Parathyroid adenoma (tissue), 2 donors: Measurements from ENCODE around the gene DAZL.

Source experiments
- H2AFZ ChIP-seq: fragments of 300-600 bp; sonication (generic); one replicate; pipeline ENCODE4 v1.7.0; 2017; ENCODE audit warnings: antibody characterized with exemption, mild to moderate bottlenecking
- H3K27ac ChIP-seq: fragments of 300-600 bp; sonication (generic); one replicate; pipeline ENCODE4 v1.7.0; 2017
- H3K27me3 ChIP-seq: fragments of 300-600 bp; sonication (generic); one replicate; pipeline ENCODE4 v1.7.0; 2017; ENCODE audit warnings: low read length; ENCODE audit not compliant: control insufficient read depth, insufficient read depth
- H3K36me3 ChIP-seq: fragments of 300-600 bp; sonication (generic); one replicate; pipeline ENCODE4 v1.7.0; 2017; ENCODE audit warnings: low read length; ENCODE audit not compliant: control insufficient read depth, insufficient read depth
- H3K4me1 ChIP-seq: fragments of 300-600 bp; sonication (generic); one replicate; pipeline ENCODE4 v1.7.0; 2017; ENCODE audit warnings: control low read depth
- H3K4me2 ChIP-seq: fragments of 300-600 bp; sonication (generic); one replicate; pipeline ENCODE4 v1.7.0; 2017; ENCODE audit warnings: low read length
- H3K4me3 ChIP-seq: fragments of 300-600 bp; sonication (generic); one replicate; pipeline ENCODE4 v1.7.0; 2017; ENCODE audit warnings: low read depth, low read length
- H3K79me2 ChIP-seq: fragments of 300-600 bp; sonication (generic); one replicate; pipeline ENCODE4 v1.7.0; 2017; ENCODE audit warnings: control low read depth
- H3K9ac ChIP-seq: fragments of 300-600 bp; sonication (generic); one replicate; pipeline ENCODE4 v1.7.0; 2017; ENCODE audit warnings: mild to moderate bottlenecking
- H3K9me3 ChIP-seq: fragments of 300-600 bp; sonication (generic); one replicate; pipeline ENCODE4 v1.7.0; 2017; ENCODE audit warnings: low read length; ENCODE audit not compliant: control insufficient read depth
- TF ChIP-seq, protein P1 (sequence below): fragments of 300-600 bp; sonication (generic); IDR thresholded peaks from one replicate; pipeline ENCODE4 v1.7.0; 2017; ENCODE audit warnings: antibody characterized with exemption, mild to moderate bottlenecking
- donor health status: primary hyperparathyroidism.

The DAZL gene

DNA sequence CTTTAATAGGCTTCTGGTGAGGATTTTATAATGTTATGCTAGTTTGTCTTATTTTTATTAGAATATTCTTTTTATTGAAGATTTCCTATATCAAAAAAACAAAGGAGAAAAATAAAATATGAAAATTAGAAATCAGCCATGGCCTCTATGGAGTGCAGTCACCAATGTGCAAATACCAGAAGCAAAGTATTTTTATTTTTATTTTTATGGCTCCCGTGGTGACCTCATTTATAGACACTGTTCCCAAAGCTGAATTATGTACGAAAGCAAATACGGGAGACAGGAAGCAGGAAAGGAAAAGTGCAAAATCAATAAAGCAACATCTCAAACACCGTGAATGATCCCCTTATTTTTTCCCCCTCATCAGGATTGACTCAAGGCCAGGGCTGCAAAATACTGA, 35.1 kb downstream of the DAZL start:
- Histone ChIP-seq H3K27ac (no peak overlapping the region), H3K27me3 (no peaks in the 10 kb centered on the region), H2AFZ (no peak overlapping the region), H3K36me3 (no peaks in the 10 kb centered on the region), H3K4me3 (no peak overlapping the region), H3K9ac (no peak overlapping the region), H3K4me2 (no peak overlapping the region), H3K79me2 (no peaks in the 10 kb centered on the region), H3K4me1 (no peaks in the 10 kb centered on the region), H3K9me3 (no peaks in the 10 kb centered on the region)
- TF ChIP-seq, protein P1, sequence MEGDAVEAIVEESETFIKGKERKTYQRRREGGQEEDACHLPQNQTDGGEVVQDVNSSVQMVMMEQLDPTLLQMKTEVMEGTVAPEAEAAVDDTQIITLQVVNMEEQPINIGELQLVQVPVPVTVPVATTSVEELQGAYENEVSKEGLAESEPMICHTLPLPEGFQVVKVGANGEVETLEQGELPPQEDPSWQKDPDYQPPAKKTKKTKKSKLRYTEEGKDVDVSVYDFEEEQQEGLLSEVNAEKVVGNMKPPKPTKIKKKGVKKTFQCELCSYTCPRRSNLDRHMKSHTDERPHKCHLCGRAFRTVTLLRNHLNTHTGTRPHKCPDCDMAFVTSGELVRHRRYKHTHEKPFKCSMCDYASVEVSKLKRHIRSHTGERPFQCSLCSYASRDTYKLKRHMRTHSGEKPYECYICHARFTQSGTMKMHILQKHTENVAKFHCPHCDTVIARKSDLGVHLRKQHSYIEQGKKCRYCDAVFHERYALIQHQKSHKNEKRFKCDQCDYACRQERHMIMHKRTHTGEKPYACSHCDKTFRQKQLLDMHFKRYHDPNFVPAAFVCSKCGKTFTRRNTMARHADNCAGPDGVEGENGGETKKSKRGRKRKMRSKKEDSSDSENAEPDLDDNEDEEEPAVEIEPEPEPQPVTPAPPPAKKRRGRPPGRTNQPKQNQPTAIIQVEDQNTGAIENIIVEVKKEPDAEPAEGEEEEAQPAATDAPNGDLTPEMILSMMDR, result no peak

DNA sequence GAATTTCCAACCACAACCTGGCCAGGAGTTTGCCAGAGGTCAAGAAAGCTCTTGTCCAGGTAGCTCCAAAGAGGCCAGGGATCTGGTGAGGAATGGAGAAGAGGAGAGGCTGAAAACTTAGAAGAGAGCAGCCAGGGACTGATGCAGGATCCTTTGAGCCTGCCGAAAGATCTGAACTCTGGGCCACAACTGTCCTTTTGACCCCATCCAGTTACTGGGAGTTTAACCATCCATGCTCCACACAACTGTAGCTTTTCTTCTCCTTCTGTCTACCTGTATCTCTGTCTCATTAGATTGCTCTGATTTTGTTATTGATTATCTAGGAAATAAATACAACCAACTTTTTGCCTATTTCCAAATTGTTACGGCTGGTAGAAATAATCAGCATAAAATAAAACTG, 36.7 kb downstream of the DAZL start:
- H3K9ac ChIP-seq, result no peak overlapping the region
- H2AFZ ChIP-seq, result no peak overlapping the region
- H3K27ac ChIP-seq, result no peak overlapping the region
- H3K4me1 ChIP-seq, result no peaks in the 10 kb centered on the region
- no peak overlapping the region for H3K4me2 ChIP-seq
- no peaks in the 10 kb centered on the region for H3K79me2 ChIP-seq
- no peaks in the 10 kb centered on the region for H3K36me3 ChIP-seq
- no peak overlapping the region for H3K4me3 ChIP-seq
- H3K27me3 ChIP-seq, result no peaks in the 10 kb centered on the region
- H3K9me3 ChIP-seq, result no peaks in the 10 kb centered on the region
- TF ChIP-seq, protein P1, result no peak

- Histone ChIP-seq H3K27ac (no peak overlapping the region), H3K4me1 (no peaks in the 10 kb centered on the region), H3K4me3 (no peak overlapping the region), H3K27me3 (no peaks in the 10 kb centered on the region), H3K79me2 (no peaks in the 10 kb centered on the region), H3K9ac (no peak overlapping the region), H2AFZ (no peak overlapping the region), H3K9me3 (no peaks in the 10 kb centered on the region), H3K4me2 (no peak overlapping the region), H3K36me3 (no peaks in the 10 kb centered on the region)
- TF ChIP-seq, protein P1, result no peak
Measured at GRCh38 chr3:16568115-16568514, 37.1 kb downstream of the DAZL start.

GRCh38 chr3:16559653-16560365, 45.4 kb downstream of the DAZL start:
- no peak overlapping the region for H3K27ac ChIP-seq

More at GRCh38 chr3:16559653-16560365, 45.4 kb downstream of the DAZL start:
- Histone ChIP-seq H3K4me3 (no peak overlapping the region), H3K4me1 (peaks cover 7% of the 10 kb centered on the region), H3K27me3 (no peaks in the 10 kb centered on the region), H3K79me2 (no peaks in the 10 kb centered on the region), H3K9ac (no peak overlapping the region), H3K36me3 (no peaks in the 10 kb centered on the region), H3K4me2 (no peak overlapping the region), H2AFZ (no peak overlapping the region), H3K9me3 (no peaks in the 10 kb centered on the region)
- TF ChIP-seq, protein P1, result no peak
